ENCODE results near the gene BCL2L12.

Gene BCL2L12

DNA sequence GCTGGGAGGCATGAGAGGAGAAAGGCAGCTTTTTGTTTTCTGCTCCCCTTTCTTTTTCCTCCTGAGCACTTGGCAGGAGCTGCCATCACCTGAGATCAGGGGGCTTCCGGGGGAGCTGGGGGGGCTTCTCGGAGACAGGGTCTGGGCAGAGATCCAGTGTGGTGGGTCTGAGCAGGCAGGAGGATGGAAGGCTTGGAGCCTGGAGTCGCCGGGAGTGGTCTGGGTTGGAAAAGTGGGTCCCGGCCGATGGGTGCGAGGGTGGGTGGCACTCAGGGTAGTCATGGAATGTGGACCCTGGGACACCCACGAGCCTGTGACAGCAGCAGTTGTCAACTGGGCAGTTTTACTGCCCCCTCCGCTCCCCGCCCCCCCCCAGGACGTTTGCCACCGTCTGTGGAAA lies 21.4 kb downstream of the BCL2L12 start:
- DNase-seq, result no peak

GRCh38 chr19:49687566-49688316 lies 22.0 kb downstream of the BCL2L12 start:
- no peak for DNase-seq

DNA sequence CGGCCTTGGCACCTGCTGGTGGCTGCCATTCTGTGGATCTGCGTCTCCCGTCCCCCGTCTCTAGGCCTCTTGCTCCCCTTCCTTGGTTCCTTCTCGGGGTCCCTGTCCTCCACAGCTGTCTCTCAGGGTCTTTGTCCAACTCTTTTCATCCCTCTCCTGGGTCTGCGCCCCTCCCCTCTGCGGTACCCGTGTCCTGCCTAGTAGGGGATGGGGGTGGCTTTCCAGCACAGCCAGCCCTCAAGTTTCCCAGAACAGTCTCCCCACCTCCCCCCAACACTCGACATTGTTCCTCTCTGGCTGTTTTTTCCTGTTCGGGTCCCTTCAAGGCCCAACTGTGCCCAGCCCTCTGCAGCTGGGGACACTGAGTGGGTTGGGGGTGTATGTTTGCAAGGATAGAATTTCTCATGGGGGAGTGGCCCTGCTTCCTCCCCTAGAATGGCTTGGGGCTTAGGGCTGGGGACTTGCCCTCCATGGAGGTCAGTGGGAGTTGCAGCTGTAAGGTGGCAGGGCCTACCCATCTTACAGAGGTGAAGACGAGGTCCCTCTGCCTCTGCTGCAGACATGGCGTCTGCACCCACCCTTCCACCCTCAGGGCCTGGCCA lies 22.9 kb downstream of the BCL2L12 start:
- no peak for DNase-seq

GRCh38 chr19:49689133-49690078 lies 23.7 kb downstream of the BCL2L12 start, which contains the start of gene ADM5:
ADM5 (plus strand) TSS chr19:49689594; CDS start chr19:49689838, 244 bp downstream.
- peak in 1 of 2 experiments; percentile 51 for DNase-seq

DNA sequence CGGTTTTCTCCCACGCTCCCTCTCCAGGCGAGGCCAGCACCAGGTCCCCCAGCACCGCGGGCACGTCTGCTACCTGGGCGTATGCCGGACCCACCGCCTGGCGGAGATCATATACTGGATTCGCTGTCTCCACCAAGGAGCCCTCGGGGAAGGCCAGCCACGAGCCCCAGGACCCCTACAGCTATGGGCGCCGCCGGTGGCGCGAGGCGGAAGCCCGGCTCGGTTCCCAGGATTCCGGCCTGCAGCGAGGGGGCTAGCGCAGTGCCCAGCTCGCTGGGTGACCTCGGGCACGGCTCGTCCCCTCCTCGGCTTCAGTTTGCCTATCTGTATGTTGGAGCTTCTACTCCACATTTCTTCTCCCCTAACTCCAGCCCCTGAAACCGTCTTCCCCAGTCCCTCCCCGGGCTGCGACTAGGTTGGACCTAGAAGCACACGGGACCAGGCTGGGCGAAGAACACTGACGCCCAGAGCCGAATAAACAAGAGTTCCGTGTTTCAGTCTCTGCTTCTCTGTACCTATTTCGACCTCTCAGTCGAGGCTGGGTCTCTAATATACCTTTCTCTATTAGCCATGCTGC lies 24.4 kb downstream of the BCL2L12 start:
- DNase-seq, result no peak

DNA sequence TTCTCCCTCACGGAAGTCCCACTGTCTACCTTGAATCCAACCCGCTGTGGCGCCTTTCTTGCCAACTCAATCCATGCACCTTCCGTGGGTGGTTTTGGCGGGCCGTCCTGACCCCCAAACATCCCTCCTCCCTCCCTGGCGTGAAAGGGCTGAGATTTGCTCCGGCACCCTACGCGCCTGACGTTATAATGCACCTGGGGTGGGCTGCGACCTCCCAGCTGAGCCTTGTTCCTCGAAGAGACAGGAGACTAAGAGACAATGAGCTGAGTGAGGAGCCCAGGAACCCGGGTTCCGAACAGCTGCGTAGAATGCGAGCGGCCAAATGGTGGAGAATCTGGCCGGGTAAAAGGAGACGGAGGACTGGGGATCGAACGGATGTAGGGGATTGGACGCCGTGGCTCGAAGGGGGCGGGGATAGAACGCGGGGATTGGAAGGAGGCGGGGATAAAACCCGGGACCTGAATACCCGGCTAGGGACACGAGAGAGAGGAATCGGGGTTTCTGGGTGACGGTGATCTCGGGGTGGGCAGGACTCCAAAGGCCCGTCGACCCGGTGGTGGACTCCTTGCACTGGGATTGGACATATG lies 25.0 kb downstream of the BCL2L12 start, which contains the start of gene CPT1C:
CPT1C (plus strand) TSS at position 461 of the 587 bp plus-strand sequence. CDS start 1,137 bp downstream, outside the sequence.
- peak; percentile 84 to 88 for DNase-seq

- DNase-seq, result no peak
Measured at GRCh38 chr19:49691243-49692146, 25.8 kb downstream of the BCL2L12 start.

DNA sequence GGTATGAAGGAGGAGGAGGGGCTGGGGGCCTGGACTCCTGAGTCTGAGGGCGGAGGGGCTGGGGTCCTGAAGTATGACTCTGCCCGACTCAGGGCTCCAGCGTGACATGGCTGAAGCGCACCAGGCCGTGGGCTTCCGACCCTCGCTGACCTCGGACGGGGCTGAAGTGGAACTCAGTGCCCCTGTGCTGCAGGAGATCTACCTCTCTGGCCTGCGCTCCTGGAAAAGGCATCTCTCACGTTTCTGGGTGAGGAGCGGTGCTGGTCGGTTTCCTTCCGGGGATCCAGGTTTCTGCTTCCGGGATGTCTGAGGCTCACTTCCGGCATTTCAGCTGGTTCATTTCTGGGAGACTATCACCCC lies 26.4 kb downstream of the BCL2L12 start:
- DNase-seq, result peak in 1 of 2 experiments; percentile 20

GRCh38 chr19:49696115-49696514 lies 30.4 kb downstream of the BCL2L12 start:
- no peak for DNase-seq

GRCh38 chr19:49696865-49697264 lies 31.1 kb downstream of the BCL2L12 start:
- DNase-seq, result no peak

DNA sequence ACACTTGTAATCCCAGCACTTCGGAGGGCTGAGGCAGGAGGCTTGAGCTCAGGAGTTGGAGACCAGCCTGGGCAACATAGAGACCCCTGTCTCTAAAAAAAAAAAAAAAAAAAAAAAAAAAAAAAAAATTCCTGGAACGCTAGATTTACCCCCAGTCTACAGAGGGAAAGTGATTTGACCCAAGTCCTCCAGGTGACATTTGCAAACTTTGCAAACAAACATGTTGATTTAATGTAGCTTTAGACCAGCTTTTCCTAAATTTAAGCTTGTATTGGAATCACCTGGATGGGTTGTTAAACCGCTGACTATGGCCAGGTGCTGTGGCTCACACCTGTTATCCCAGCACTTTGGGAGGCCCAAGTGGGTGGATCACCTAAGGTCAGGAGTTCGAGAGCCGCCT lies 33.6 kb downstream of the BCL2L12 start:
- no peak for DNase-seq

GRCh38 chr19:49700563-49700962 lies 34.8 kb downstream of the BCL2L12 start:
- DNase-seq, result no peak

- no peak for DNase-seq
Measured at GRCh38 chr19:49701271-49701786, 35.6 kb downstream of the BCL2L12 start.

GRCh38 chr19:49704888-49705642 lies 39.3 kb downstream of the BCL2L12 start:
- no peak for DNase-seq

DNA sequence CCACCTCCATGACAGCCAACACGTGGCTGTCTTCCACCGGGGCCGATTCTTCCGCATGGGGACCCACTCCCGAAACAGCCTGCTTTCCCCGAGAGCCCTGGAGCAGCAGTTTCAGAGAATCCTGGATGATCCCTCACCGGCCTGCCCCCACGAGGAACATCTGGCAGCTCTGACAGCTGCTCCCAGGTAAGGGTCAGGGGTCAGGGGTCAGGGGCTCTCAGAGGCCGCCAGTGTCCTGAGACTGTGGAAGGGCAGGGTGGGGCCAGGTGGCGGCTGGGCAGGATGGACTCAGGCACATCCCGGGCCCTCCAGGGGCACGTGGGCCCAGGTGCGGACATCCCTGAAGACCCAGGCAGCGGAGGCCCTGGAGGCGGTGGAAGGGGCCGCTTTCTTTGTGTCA lies 40.2 kb downstream of the BCL2L12 start:
- no peak for DNase-seq

DNA sequence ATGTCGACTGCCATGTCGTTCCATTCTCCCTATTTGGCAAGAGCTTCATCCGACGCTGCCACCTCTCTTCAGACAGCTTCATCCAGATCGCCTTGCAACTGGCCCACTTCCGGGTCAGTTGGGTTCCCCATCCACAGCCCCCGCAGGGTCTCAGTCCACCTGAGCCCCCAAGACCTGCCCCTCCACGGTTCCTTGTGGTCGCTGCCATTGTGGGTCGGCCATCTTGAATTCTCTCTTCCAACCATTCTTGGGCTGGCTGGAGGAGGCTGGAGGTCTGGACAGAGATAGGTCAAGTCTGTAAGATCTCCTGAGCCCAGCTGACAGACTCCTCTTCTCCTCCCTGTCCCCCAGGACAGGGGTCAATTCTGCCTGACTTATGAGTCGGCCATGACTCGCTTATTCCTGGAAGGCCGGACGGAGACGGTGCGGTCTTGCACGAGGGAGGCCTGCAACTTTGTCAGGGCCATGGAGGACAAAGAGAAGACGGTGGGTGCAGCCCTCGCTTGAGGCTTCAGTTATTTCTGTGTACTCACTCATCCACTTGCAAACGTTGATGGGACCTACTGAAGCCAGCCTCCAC lies 44.7 kb downstream of the BCL2L12 start:
- no peak for DNase-seq

DNA sequence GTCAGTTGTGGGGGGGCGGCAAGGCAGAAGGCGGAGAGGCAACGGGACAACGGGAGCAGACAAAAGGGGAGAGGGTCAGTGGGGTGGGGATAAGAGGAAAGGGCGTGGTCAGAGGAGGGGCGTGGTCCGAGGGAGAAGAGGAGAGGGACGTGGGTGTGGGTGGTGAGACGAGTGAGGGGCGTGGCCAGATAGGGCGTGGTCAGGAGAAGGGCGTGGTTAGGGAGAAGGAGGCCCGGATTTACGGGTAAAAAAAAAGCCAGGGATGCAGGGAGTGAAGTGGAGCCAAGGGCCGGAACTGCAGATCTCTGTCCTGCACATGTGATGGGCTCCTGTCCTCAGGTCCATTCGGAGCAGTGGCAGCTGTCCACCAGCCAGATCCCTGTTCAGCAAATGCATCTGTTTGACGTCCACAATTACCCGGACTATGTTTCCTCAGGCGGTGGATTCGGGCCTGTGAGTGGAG lies 46.7 kb downstream of the BCL2L12 start:
- DNase-seq, result no peak

- no peak for DNase-seq
Measured at GRCh38 chr19:49713236-49713845, 47.6 kb downstream of the BCL2L12 start.

DNA sequence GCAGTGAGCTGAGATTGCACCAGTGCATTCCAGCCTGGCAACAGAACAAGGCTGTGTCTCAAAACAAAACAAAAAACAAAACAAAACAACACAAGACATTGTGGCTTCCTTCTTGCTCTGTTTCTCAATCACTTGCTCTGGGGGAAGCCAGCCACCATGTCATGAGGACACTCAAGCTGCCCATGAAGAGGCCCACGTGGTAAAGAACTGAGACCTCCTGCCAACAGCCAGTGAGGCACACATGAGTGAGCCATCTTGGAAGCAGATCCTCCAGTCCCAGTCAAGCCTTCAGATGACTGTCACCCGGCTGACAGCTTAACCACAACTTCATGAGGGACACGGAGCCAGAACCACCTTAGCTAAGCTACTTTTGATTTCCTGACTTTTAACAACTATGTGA lies 50.4 kb downstream of the BCL2L12 start:
- no peak for DNase-seq
